Ascending aorta (tissue), 2 donors: ENCODE measurements around the gene NUTM2B. TPM values are rescaled to one million over a fixed set of nuclear protein-coding genes. Genes with fewer than 3 reads are reported as not detected.
"Not testable (repeated sequence)": the region's sequence is repeated elsewhere in the genome, so short reads cannot be mapped to it uniquely, and the experiment has no call there.

Experiments used
- DNase-seq, 2 donors: peaks; one replicate each; pipeline ENCODE4 v3.0.0-alpha.2; 2019; ENCODE audit warnings: low spot score in 2 of 2
- H3K27ac ChIP-seq, 2 donors: fragments of 200-600 bp; sonication (generic); one replicate each; pipeline ENCODE4 v1.5.1; 2016 to 2017; ENCODE audit warnings: mild to moderate bottlenecking in 1 of 2
- H3K27me3 ChIP-seq: fragments of 200-600 bp; sonication (generic); one replicate; pipeline ENCODE4 v1.5.1; 2017
- H3K36me3 ChIP-seq, 2 donors: fragments of 200-600 bp; sonication (generic); one replicate each; pipeline ENCODE4 v1.5.1; 2016
- H3K4me1 ChIP-seq, 2 donors: fragments of 200-600 bp; sonication (generic); one replicate each; pipeline ENCODE4 v1.5.1; 2016 to 2017; ENCODE audit warnings: mild to moderate bottlenecking in 1 of 2
- H3K4me3 ChIP-seq, 2 donors: fragments of 200-600 bp; sonication (generic); one replicate each; pipeline ENCODE4 v1.5.1; 2016 to 2017; ENCODE audit warnings: mild to moderate bottlenecking in 1 of 2
- H3K9me3 ChIP-seq, 2 donors: fragments of 200-600 bp; sonication (generic); one replicate each; pipeline ENCODE4 v1.5.1; 2016
- intact Hi-C: fragments of 100-400 bp; cut with DNase I; formaldehyde crosslinking; loops from one replicate; pipeline ENCODE4 v1.15.1; 2023
- total RNA-seq: library from RNA; depleted of rRNA; stranded (reverse); fragments of >200 nt; gene quantifications from one replicate; pipeline ENCODE4 v1.1.0, GENCODE V29; 2016

The NUTM2B gene
- 4.5 TPM for total RNA-seq

GRCh38 chr10:79702927-79703326 is at the start of gene NUTM2B:
TSS of gene NUTM2B (plus strand) at chr10:79703227. CDS start at chr10:79703610, 383 bp downstream.
- H3K9me3 ChIP-seq, H3K36me3 ChIP-seq, H3K4me1 ChIP-seq, H3K27me3 ChIP-seq, H3K4me3 ChIP-seq, intact Hi-C loops, DNase-seq, H3K27ac ChIP-seq: not testable (repeated sequence)

- H3K27me3 ChIP-seq, DNase-seq, H3K4me1 ChIP-seq, H3K9me3 ChIP-seq, intact Hi-C loops, H3K4me3 ChIP-seq, H3K27ac ChIP-seq, H3K36me3 ChIP-seq: not testable (repeated sequence)
These were observed 39.7 kb upstream of the NUTM2B start for GRCh38 chr10:79663287-79663686.

GRCh38 chr10:79664686-79665085 is 38.3 kb upstream of the NUTM2B start:
- intact Hi-C loops, H3K36me3 ChIP-seq, DNase-seq, H3K4me3 ChIP-seq, H3K4me1 ChIP-seq, H3K9me3 ChIP-seq, H3K27me3 ChIP-seq, H3K27ac ChIP-seq: not testable (repeated sequence)

GRCh38 chr10:79669248-79669788 is 33.7 kb upstream of the NUTM2B start:
- H3K27me3 ChIP-seq, intact Hi-C loops, H3K4me3 ChIP-seq, H3K27ac ChIP-seq, H3K4me1 ChIP-seq, DNase-seq, H3K36me3 ChIP-seq, H3K9me3 ChIP-seq: not testable (repeated sequence)

- H3K4me1 ChIP-seq, H3K36me3 ChIP-seq, DNase-seq, intact Hi-C loops, H3K27me3 ChIP-seq, H3K4me3 ChIP-seq, H3K27ac ChIP-seq, H3K9me3 ChIP-seq: not testable (repeated sequence)
These were observed 28.1 kb upstream of the NUTM2B start for GRCh38 chr10:79674878-79675277.

GRCh38 chr10:79683026-79683883 is 19.8 kb upstream of the NUTM2B start:
- peaks cover 0 to 24% of the 10 kb centered on the region in 2 donors for H3K36me3 ChIP-seq
- H3K27ac ChIP-seq, H3K9me3 ChIP-seq, H3K27me3 ChIP-seq, DNase-seq, H3K4me3 ChIP-seq, intact Hi-C loops, H3K4me1 ChIP-seq: not testable (repeated sequence)

- H3K4me3 ChIP-seq, H3K9me3 ChIP-seq, DNase-seq, H3K27me3 ChIP-seq, H3K27ac ChIP-seq, H3K4me1 ChIP-seq, intact Hi-C loops: not testable (repeated sequence)
- H3K36me3 ChIP-seq = peaks cover 0 to 24% of the 10 kb centered on the region in 2 donors
These were observed 18.9 kb upstream of the NUTM2B start for GRCh38 chr10:79683884-79684720.

- H3K9me3 ChIP-seq, H3K27me3 ChIP-seq, intact Hi-C loops, H3K4me1 ChIP-seq, H3K27ac ChIP-seq, H3K4me3 ChIP-seq: not testable (repeated sequence)
- H3K36me3 ChIP-seq = peaks cover 0 to 24% of the 10 kb centered on the region in 2 donors
- peak in 1 of 2 donors; percentile 63 for DNase-seq
These were observed 17.9 kb upstream of the NUTM2B start for GRCh38 chr10:79685044-79685685.

- DNase-seq, H3K27me3 ChIP-seq, intact Hi-C loops, H3K9me3 ChIP-seq, H3K27ac ChIP-seq, H3K4me1 ChIP-seq, H3K4me3 ChIP-seq: not testable (repeated sequence)
- H3K36me3 ChIP-seq = peaks cover 0 to 24% of the 10 kb centered on the region in 2 donors
These were observed 16.4 kb upstream of the NUTM2B start for GRCh38 chr10:79686595-79686994.

GRCh38 chr10:79687406-79688150 is 15.4 kb upstream of the NUTM2B start:
- not testable (repeated sequence) for DNase-seq, H3K9me3 ChIP-seq

GRCh38 chr10:79688798-79689197 is 14.2 kb upstream of the NUTM2B start:
- DNase-seq, intact Hi-C loops, H3K9me3 ChIP-seq, H3K4me1 ChIP-seq, H3K27ac ChIP-seq, H3K27me3 ChIP-seq, H3K4me3 ChIP-seq: not testable (repeated sequence)
- peaks cover 0 to 23% of the 10 kb centered on the region in 2 donors for H3K36me3 ChIP-seq

More at GRCh38 chr10:79687406-79688150, 15.4 kb upstream of the NUTM2B start:
- H3K27me3 ChIP-seq, intact Hi-C loops, H3K4me3 ChIP-seq, H3K27ac ChIP-seq, H3K4me1 ChIP-seq: not testable (repeated sequence)
- H3K36me3 ChIP-seq = peaks cover 0 to 24% of the 10 kb centered on the region in 2 donors

- H3K4me3 ChIP-seq, H3K4me1 ChIP-seq, H3K27me3 ChIP-seq, H3K27ac ChIP-seq, intact Hi-C loops, H3K9me3 ChIP-seq, H3K36me3 ChIP-seq, DNase-seq: not testable (repeated sequence)
These were observed 6.4 kb upstream of the NUTM2B start for GRCh38 chr10:79696596-79696995.

GRCh38 chr10:79697141-79697540 is 5.9 kb upstream of the NUTM2B start:
- DNase-seq, H3K4me3 ChIP-seq, H3K27me3 ChIP-seq, H3K9me3 ChIP-seq, H3K4me1 ChIP-seq, H3K36me3 ChIP-seq, intact Hi-C loops, H3K27ac ChIP-seq: not testable (repeated sequence)
